H9 (cell line): ENCODE data around the gene MRPS30. TPM values are rescaled to one million over a fixed set of nuclear protein-coding genes. Genes with fewer than 3 reads are reported as not detected.

Experiments used
- DNase-seq: peaks from one replicate; pipeline ENCODE4 v3.0.0-alpha.2; 2017
- H2AFZ ChIP-seq: one replicate; pipeline ENCODE4 v1.6.1; 2013; ENCODE audit warnings: mild to moderate bottlenecking, low read length, control low read depth, moderate library complexity
- H2AK5ac ChIP-seq: 2 replicates; pipeline ENCODE4 v1.6.1; 2013; ENCODE audit warnings: low read length, control low read depth, mixed read lengths; ENCODE audit not compliant: insufficient read length
- H2BK120ac ChIP-seq: one replicate; pipeline ENCODE4 v1.6.1; 2013; ENCODE audit warnings: low read depth, mild to moderate bottlenecking, low read length, control low read depth, inconsistent platforms; ENCODE audit not compliant: poor library complexity, severe bottlenecking
- H2BK12ac ChIP-seq: 2 replicates; pipeline ENCODE4 v1.6.1; 2013; ENCODE audit warnings: low read length, control low read depth, mixed read lengths, low read depth; ENCODE audit not compliant: insufficient read length
- H2BK15ac ChIP-seq: 2 replicates; pipeline ENCODE4 v1.6.1; 2013; ENCODE audit warnings: low read depth, low read length, control low read depth
- H2BK20ac ChIP-seq: one replicate; pipeline ENCODE4 v1.6.1; 2013; ENCODE audit warnings: low read depth, mild to moderate bottlenecking, low read length, control low read depth, inconsistent platforms; ENCODE audit not compliant: poor library complexity, severe bottlenecking
- H2BK5ac ChIP-seq: 2 replicates; pipeline ENCODE4 v1.6.1; 2013; ENCODE audit warnings: low read length, control low read depth, mixed read lengths; ENCODE audit not compliant: insufficient read length
- H3K14ac ChIP-seq: 2 replicates; pipeline ENCODE4 v1.6.1; 2013; ENCODE audit warnings: low read length, control low read depth; ENCODE audit not compliant: insufficient read depth
- H3K18ac ChIP-seq: 2 replicates; pipeline ENCODE4 v1.6.1; 2013; ENCODE audit warnings: low read depth, mild to moderate bottlenecking, mixed read lengths, low read length, control low read depth; ENCODE audit not compliant: insufficient read length
- H3K23ac ChIP-seq: 2 replicates; pipeline ENCODE4 v1.6.1; 2013; ENCODE audit warnings: low read length, control low read depth, mixed read lengths, low read depth; ENCODE audit not compliant: insufficient read length
- H3K23me2 ChIP-seq: 2 replicates; pipeline ENCODE4 v1.6.1; 2013; ENCODE audit warnings: low read depth, mild to moderate bottlenecking, mixed read lengths, low read length, control low read depth; ENCODE audit not compliant: insufficient read length, poor library complexity, severe bottlenecking
- H3K27ac ChIP-seq: 2 replicates; pipeline ENCODE4 v1.5.1; 2013; ENCODE audit warnings: low read length, control low read depth, mixed read lengths, low read depth; ENCODE audit not compliant: insufficient read length
- H3K27me3 ChIP-seq: 2 replicates; pipeline ENCODE4 v1.6.1; 2013; ENCODE audit warnings: low read length, control low read depth, inconsistent platforms; ENCODE audit not compliant: insufficient read depth
- H3K4ac ChIP-seq: 2 replicates; pipeline ENCODE4 v1.6.1; 2013; ENCODE audit warnings: low read depth, mild to moderate bottlenecking, control low read depth, inconsistent platforms, low read length, moderate library complexity
- H3K4me1 ChIP-seq: 2 replicates; pipeline ENCODE4 v1.6.1; 2013; ENCODE audit warnings: low read length, control low read depth, inconsistent platforms; ENCODE audit not compliant: insufficient read depth
- H3K4me2 ChIP-seq: 2 replicates; pipeline ENCODE4 v1.6.1; 2013; ENCODE audit warnings: low read length, control low read depth, mixed read lengths; ENCODE audit not compliant: insufficient read length, insufficient read depth
- H3K56ac ChIP-seq: 2 replicates; pipeline ENCODE4 v1.6.1; 2013; ENCODE audit warnings: low read depth, mild to moderate bottlenecking, mixed read lengths, low read length, control low read depth; ENCODE audit not compliant: insufficient read length
- H3K79me1 ChIP-seq: 2 replicates; pipeline ENCODE4 v1.6.1; 2013; ENCODE audit warnings: low read depth, mild to moderate bottlenecking, moderate library complexity, low read length, control low read depth, inconsistent platforms; ENCODE audit not compliant: insufficient read depth, poor library complexity, severe bottlenecking
- H3K79me2 ChIP-seq: 2 replicates; pipeline ENCODE4 v1.6.1; 2013; ENCODE audit warnings: low read length, control low read depth, inconsistent platforms; ENCODE audit not compliant: insufficient read depth
- H3K9ac ChIP-seq: 2 replicates; pipeline ENCODE4 v1.6.1; 2013; ENCODE audit warnings: low read length, control low read depth, mixed read lengths; ENCODE audit not compliant: insufficient read length; ENCODE audit errors: extremely low read depth
- H3K9me3 ChIP-seq: one replicate; pipeline ENCODE4 v1.6.1; 2013; ENCODE audit warnings: low read depth, low read length, inconsistent platforms; ENCODE audit not compliant: control insufficient read depth
- H3T11ph ChIP-seq: one replicate; pipeline ENCODE4 v1.6.1; 2013; ENCODE audit warnings: mild to moderate bottlenecking, low read length, control low read depth, inconsistent platforms
- H4K20me1 ChIP-seq: one replicate; pipeline ENCODE4 v1.6.1; 2013; ENCODE audit not compliant: control insufficient read depth, insufficient read length, insufficient read depth
- H4K5ac ChIP-seq: 2 replicates; pipeline ENCODE4 v1.6.1; 2013; ENCODE audit warnings: low read depth, mild to moderate bottlenecking, mixed read lengths, low read length, control low read depth; ENCODE audit not compliant: insufficient read length
- H4K8ac ChIP-seq: replicated peaks from 2 replicates; pipeline ENCODE4 v1.6.1; 2013; ENCODE audit warnings: low read length, control low read depth, mixed read lengths, low read depth; ENCODE audit not compliant: insufficient read length
- H4K91ac ChIP-seq: 2 replicates; pipeline ENCODE4 v1.6.1; 2013; ENCODE audit warnings: low read depth, mild to moderate bottlenecking, moderate library complexity, mixed read lengths, low read length, control low read depth; ENCODE audit not compliant: insufficient read length
- H3K27ac Mint-ChIP-seq, 3 experiments: 2 replicates in 2 of 3; 3 replicates in 1 of 3; pipeline ENCODE4 v1.8.0; 2020 to 2021; ENCODE audit warnings: mixed read lengths in 3 of 3, mild to moderate bottlenecking in 1 of 3, moderate library complexity in 1 of 3
- H3K27me3 Mint-ChIP-seq: 2 replicates; pipeline ENCODE4 v1.8.0; 2021; ENCODE audit warnings: low read depth, mild to moderate bottlenecking, moderate library complexity, mixed read lengths
- H3K36me3 Mint-ChIP-seq, 3 experiments: 2 replicates in 2 of 3; 3 replicates in 1 of 3; pipeline ENCODE4 v1.8.0; 2020 to 2021; ENCODE audit warnings: low read depth in 3 of 3, mixed read lengths in 3 of 3; ENCODE audit not compliant: insufficient read depth in 1 of 3
- H3K4me1 Mint-ChIP-seq, 2 experiments: 2 replicates each; pipeline ENCODE4 v1.8.0; 2020; ENCODE audit warnings: mixed read lengths in 2 of 2
- H3K4me3 Mint-ChIP-seq, 2 experiments: 2 replicates in 1 of 2; 3 replicates in 1 of 2; pipeline ENCODE4 v1.8.0; 2020 to 2021; ENCODE audit warnings: mild to moderate bottlenecking in 2 of 2, mixed read lengths in 2 of 2, moderate library complexity in 1 of 2
- H3K9me3 Mint-ChIP-seq, 2 experiments: 2 replicates in 1 of 2; 3 replicates in 1 of 2; pipeline ENCODE4 v1.8.0; 2020; ENCODE audit warnings: mild to moderate bottlenecking in 2 of 2, mixed read lengths in 2 of 2, moderate library complexity in 1 of 2
- CTCF ChIP-seq: fragments of 200-600 bp; sonication (generic); conservative IDR thresholded peaks from 3 replicates; pipeline ENCODE4 v1.8.0; 2021; ENCODE audit warnings: antibody characterized with exemption, mild to moderate bottlenecking
- WGBS: extraction: QIAGEN DNeasy Blood & Tissue Kit; methylation state at CpG from one replicate; pipeline ENCODE4 v1.1.7; 2013; ENCODE audit warnings: missing lambda C conversion rate, low lambda C conversion rate, mixed read lengths; ENCODE audit not compliant: insufficient read length; ENCODE audit errors: extremely low coverage; 5-methylcytosine and 5-hydroxymethylcytosine counted together
- long read RNA-seq: library from polyadenylated mRNA; unstranded; transcript quantifications from one replicate; pipeline ENCODE4 v2.0.0, GENCODE V29; 2020
- total RNA-seq: library from RNA; stranded (reverse); gene quantifications from 2 replicates; pipeline ENCODE4 v1.2.1, GENCODE V29; 2021

MRPS30 gene
- total RNA-seq: 76.3 and 78.0 TPM in 2 replicates
- long read RNA-seq, transcript MRPS30-202 (5 exons, 1,678 nt): major isoform, 385 of 405 reads
- long read RNA-seq, partial matches to known transcripts: 4 of 405 reads
- long read RNA-seq, other reads (novel, unspliced or antisense): 16 of 405 reads

GRCh38 chr5:44808435-44809214, at the start of gene MRPS30:
Gene MRPS30 (plus strand): TSS chr5:44808947. CDS start chr5:44808963, 16 bp downstream.
- H3K18ac ChIP-seq: peak within 1 kb of the TSS; percentile 78
- no peak within 1 kb of the TSS for H4K8ac ChIP-seq
- no peak within 1 kb of the TSS for H2BK20ac ChIP-seq
- no peak within 1 kb of the TSS for H2BK12ac ChIP-seq
- no peak within 1 kb of the TSS for H2AFZ ChIP-seq
- no peak within 1 kb of the TSS for H3K23ac ChIP-seq
- Mint-ChIP-seq H3K27me3 (no peaks in the 10 kb centered on the region), H3K4me3 (peak within 1 kb of the TSS; percentile 96 to 99), H3K36me3 (peaks cover 14 to 30% (median 21%) of the 10 kb centered on the region in 3 experiments), H3K4me1 (peaks cover 22 to 30% of the 10 kb centered on the region in 2 experiments), H3K27ac (peak within 1 kb of the TSS; percentile 96 to 99 (median 99)), H3K9me3 (no peaks in the 10 kb centered on the region; a peak in 2 of 5 replicates)
- no peaks in the 10 kb centered on the region for H3K79me1 ChIP-seq
- H3K27ac ChIP-seq: peak within 1 kb of the TSS; percentile 10
- DNase-seq: peak; percentile 98
- H4K91ac ChIP-seq: peak within 1 kb of the TSS; percentile 10
- H3K9ac ChIP-seq: peak within 1 kb of the TSS; percentile 88
- TF ChIP-seq CTCF: peak; percentile 61
- no peaks in the 10 kb centered on the region for H3K27me3 ChIP-seq
- peak within 1 kb of the TSS; percentile 82 for H3K4me2 ChIP-seq
- peak within 1 kb of the TSS; percentile 90 for H3K14ac ChIP-seq
- H4K20me1 ChIP-seq: no peaks in the 10 kb centered on the region
- H3K23me2 ChIP-seq: peaks cover 4% of the 10 kb centered on the region
- no peak within 1 kb of the TSS for H3K56ac ChIP-seq
- H3K4ac ChIP-seq: peak within 1 kb of the TSS; percentile 22
- no peak within 1 kb of the TSS for H3T11ph ChIP-seq
- H2BK120ac ChIP-seq: no peak within 1 kb of the TSS
- H4K5ac ChIP-seq: peak within 1 kb of the TSS; percentile 74
- no peaks in the 10 kb centered on the region for H3K4me1 ChIP-seq
- WGBS: no CpG with 5 or more reads among the region's 47 CpGs
- no peaks in the 10 kb centered on the region for H3K9me3 ChIP-seq
- peaks cover 16% of the 10 kb centered on the region; the same call in 1 of the 2 replicates for H3K79me2 ChIP-seq
- H2BK15ac ChIP-seq: no peak within 1 kb of the TSS
- H2AK5ac ChIP-seq: no peak within 1 kb of the TSS
- no peak within 1 kb of the TSS for H2BK5ac ChIP-seq
